Measurements from ENCODE around the gene MAP4K2.

The MAP4K2 gene

DNA sequence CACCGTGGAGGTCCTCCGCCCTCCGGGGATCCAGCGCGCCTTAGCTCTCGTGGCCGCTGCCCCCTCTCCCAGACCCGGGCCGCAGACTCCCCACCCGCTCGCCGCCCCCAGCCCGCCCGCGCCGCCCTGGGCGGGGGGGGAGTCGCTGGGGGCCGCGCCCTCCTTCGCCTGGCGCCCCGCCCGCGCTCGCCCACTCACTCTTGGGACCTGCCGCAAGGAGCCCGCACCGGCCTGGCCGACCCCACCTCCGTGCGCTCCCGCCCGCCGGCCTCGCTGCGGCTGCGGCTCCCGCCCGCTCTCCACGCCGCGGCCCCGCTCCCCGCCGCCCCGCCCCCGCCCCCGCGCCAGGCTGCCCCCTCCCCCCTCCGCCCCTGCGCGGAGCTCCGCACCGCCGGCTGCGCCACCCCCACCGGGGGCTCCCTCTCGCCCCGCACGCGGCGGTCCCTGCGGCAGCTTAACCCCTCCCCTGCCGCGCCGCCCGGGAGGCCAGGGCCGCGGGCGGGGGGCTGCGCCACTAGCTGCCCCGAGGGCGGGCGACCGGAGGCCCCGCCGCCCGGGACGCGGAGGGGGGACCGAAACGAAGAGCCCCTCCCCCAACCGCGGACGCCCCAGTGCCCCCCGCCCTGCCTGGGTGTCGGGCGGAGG, 58.3 kb downstream of the MAP4K2 start:
- H3K4me3 ChIP-seq (ENCODE audit: low read depth in 1 of 2, low read length in 1 of 2) = peak overlapping the region; percentile 98
- H3K27ac ChIP-seq = peak overlapping the region; percentile 100
- peaks cover 35 to 40% of the 10 kb centered on the region in 2 experiments for H3K4me1 ChIP-seq (ENCODE audit: control insufficient read depth in 1 of 2, insufficient read depth in 1 of 2, low read depth in 1 of 2, low read length in 1 of 2)
- H3K9me3 ChIP-seq = no peaks in the 10 kb centered on the region
- H3K27me3 ChIP-seq = no peaks in the 10 kb centered on the region
- peaks cover 20% of the 10 kb centered on the region for H3K36me3 ChIP-seq
- TF ChIP-seq, protein P1, sequence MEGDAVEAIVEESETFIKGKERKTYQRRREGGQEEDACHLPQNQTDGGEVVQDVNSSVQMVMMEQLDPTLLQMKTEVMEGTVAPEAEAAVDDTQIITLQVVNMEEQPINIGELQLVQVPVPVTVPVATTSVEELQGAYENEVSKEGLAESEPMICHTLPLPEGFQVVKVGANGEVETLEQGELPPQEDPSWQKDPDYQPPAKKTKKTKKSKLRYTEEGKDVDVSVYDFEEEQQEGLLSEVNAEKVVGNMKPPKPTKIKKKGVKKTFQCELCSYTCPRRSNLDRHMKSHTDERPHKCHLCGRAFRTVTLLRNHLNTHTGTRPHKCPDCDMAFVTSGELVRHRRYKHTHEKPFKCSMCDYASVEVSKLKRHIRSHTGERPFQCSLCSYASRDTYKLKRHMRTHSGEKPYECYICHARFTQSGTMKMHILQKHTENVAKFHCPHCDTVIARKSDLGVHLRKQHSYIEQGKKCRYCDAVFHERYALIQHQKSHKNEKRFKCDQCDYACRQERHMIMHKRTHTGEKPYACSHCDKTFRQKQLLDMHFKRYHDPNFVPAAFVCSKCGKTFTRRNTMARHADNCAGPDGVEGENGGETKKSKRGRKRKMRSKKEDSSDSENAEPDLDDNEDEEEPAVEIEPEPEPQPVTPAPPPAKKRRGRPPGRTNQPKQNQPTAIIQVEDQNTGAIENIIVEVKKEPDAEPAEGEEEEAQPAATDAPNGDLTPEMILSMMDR (IDR thresholded peaks at IDR 0.05) = no peak

DNA sequence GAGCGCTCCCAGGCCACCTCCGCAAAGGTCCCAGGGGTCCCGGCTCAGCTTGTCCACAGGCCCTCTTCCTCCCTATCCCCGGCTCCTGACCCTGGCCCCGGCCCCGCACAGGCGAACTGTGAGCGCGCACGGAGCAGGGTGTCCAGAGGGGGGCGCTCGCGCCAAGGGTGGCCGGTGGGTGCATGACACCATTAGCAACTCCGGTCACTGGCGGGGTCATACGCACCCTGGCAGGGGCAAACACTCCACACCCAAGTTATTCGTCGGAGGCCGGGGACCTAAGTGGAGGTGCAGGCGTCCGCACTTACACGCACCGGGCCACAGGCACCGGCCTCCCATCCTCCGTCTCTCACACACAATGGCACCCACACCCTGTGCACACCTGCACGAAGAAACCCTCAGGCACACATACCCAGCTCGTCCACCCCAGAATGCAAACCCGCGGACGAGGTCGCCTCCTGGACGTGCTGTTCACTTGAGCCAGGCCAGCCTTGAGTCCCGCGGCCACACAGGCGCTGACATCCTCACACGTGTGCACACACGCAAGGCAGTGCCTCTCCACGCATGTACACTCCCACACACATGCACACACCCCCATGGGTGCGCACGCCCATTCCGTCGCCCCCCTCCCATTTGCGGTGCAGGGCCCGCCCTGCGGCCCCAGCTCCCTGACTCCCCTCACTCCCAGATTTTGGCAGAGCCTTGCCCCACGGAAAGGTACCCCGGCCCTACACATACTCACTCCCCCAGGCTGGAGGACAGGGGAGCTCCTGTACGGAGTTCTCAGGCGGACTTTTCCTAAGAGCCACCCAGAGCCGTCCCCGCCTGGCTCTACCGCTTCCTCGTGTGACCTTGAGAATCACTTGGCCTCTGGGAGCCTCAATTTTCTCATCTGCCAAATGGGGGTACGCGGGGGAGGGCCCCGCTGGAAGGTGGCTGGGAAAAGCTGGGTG, 59.1 kb downstream of the MAP4K2 start, which contains the start of gene RASGRP2:
Gene RASGRP2 (minus strand): TSS at position 552 of the 953 bp plus-strand sequence. CDS start 1,276 bp downstream, outside the sequence.
- Histone ChIP-seq H3K27ac (peak within 1 kb of the TSS; percentile 100), H3K36me3 (peaks cover 28% of the 10 kb centered on the region)

DNA sequence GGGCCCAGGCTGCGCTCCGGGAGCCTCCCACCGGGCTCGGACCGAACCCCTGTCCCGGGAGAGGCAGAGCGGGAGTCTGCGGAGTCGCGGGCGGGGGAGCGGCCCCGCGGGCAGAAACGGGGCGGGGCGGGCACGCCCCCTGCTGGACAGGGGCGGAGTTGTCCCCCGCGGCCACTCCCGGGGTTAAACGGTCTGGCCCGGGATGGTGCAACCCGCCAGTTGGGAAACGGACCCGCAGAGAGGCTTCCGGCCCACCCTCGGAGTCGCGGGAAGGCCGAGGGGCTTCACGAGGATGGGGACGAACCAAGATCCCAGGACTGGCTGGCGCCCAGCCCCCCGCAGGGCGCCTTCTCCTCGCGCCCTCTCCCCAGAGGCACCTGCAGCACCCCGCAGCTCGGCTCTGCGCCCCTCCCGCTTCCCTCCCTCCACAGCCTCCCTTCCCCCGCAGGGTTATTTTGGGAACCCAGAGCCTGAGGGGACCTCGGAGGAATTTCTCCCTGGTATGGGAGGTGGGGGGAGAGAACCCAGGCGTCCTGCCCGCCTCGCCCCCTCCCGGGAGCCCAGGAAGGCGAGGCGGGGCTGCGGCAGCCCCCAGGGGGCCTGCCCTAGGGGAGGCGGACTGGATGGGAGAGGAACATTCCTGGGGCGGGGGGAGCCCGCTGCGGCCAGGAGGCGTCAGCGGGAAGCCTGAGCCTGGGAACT, 60.0 kb downstream of the MAP4K2 start:
- TF ChIP-seq, protein P1 (IDR thresholded peaks at IDR 0.05) = peak; percentile 96
- Histone ChIP-seq H3K9me3 (no peaks in the 10 kb centered on the region), H3K36me3 (peaks cover 36% of the 10 kb centered on the region), H3K27me3 (no peaks in the 10 kb centered on the region), H3K27ac (peak overlapping the region; percentile 100), H3K4me1 (ENCODE audit: control insufficient read depth in 1 of 2, insufficient read depth in 1 of 2, low read depth in 1 of 2, low read length in 1 of 2) (peaks cover 35 to 40% of the 10 kb centered on the region in 2 experiments), H3K4me3 (ENCODE audit: low read depth in 1 of 2, low read length in 1 of 2) (peak overlapping the region; percentile 98)

More for the DNA sequence above, 59.1 kb downstream of the MAP4K2 start, which contains the start of gene RASGRP2:
- peaks cover 35 to 40% of the 10 kb centered on the region in 2 experiments for H3K4me1 ChIP-seq (ENCODE audit: control insufficient read depth in 1 of 2, insufficient read depth in 1 of 2, low read depth in 1 of 2, low read length in 1 of 2)
- H3K27me3 ChIP-seq = no peaks in the 10 kb centered on the region
- H3K9me3 ChIP-seq = no peaks in the 10 kb centered on the region
- TF ChIP-seq, protein P1 (IDR thresholded peaks at IDR 0.05) = peak; percentile 81
- peak within 1 kb of the TSS; percentile 98 for H3K4me3 ChIP-seq (ENCODE audit: low read depth in 1 of 2, low read length in 1 of 2)

DNA sequence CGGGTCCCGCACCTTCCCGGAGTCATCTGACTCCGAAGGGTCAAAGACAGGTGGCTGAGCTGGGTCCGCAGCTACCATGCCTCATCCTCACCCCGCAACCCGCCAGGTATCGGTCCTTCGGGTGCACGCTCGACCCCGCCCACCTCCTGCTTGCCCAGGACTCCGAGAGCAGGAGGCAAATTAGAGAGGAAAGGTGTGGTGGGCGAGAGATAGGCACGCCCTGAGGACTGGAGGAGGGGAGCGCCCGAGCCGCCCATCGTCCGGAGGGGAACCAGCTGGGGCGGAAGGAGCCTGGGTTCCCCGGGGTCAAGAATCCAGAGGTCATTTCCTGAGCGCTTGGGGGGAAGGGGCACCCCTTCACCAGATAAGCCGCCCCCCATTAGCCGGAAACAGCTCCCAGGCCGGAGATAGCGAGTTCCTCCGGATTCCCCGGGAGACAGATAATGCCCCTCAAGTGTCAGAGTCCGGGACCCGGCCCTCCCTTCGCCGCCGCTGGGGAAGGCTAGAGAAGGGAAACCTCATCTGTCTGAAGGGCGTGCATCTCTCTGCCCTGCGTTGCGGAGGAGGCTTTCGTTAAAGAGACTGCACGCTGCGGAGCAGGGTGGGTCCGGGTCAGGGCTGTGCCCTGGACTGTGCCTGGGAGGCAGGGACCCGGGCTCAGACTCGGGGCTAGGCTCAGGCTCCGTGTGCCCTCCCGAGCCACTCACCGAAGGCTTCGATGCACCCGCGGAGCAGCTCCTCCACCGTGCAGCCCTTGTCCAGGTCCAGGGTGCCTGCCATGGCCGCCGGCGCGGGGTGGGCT, 60.7 kb downstream of the MAP4K2 start:
- Histone ChIP-seq H3K27ac (peak overlapping the region; percentile 100), H3K36me3 (peaks cover 43% of the 10 kb centered on the region), H3K27me3 (no peaks in the 10 kb centered on the region), H3K9me3 (no peaks in the 10 kb centered on the region), H3K4me1 (ENCODE audit: control insufficient read depth in 1 of 2, insufficient read depth in 1 of 2, low read depth in 1 of 2, low read length in 1 of 2) (peaks cover 35 to 40% of the 10 kb centered on the region in 2 experiments), H3K4me3 (ENCODE audit: low read depth in 1 of 2, low read length in 1 of 2) (peak overlapping the region; percentile 98)
- TF ChIP-seq, protein P1 (IDR thresholded peaks at IDR 0.05) = no peak

Measured in neutrophil (primary cell).